Left renal pelvis (tissue), 4 donors: ENCODE results near the gene PPIF. TPM values are rescaled to one million over a fixed set of nuclear protein-coding genes. Genes with fewer than 3 reads are reported as not detected.

Source experiments
- DNase-seq, 4 donors: peaks; one replicate each; pipeline ENCODE4 v3.0.0-alpha.2; 2013; ENCODE audit warnings: low read depth in 4 of 4, low spot score in 3 of 4
- polyA plus RNA-seq, 4 donors: library from polyadenylated mRNA; unstranded; fragments of 120-200 nt; gene quantifications; one replicate each; pipeline ENCODE4 v1.2.1, GENCODE V29; 2013; ENCODE audit not compliant: insufficient read length in 4 of 4

PPIF gene
- polyA plus RNA-seq = 10 to 100 TPM; 27.4 to 71.7 (median 59.5) TPM

- peak; percentile 75 to 83 (median 81) for DNase-seq
Measured at GRCh38 chr10:79347226-79347893, at the start of gene PPIF. Gene PPIF (plus strand): TSS chr10:79347469. CDS start chr10:79347549, 80 bp downstream.

GRCh38 chr10:79298403-79299244 lies 48.6 kb upstream of the PPIF start:
- no peak for DNase-seq

- no peak for DNase-seq
Measured at GRCh38 chr10:79299397-79300241, 47.6 kb upstream of the PPIF start.

- no peak for DNase-seq
Measured at GRCh38 chr10:79300711-79301110, 46.6 kb upstream of the PPIF start.

GRCh38 chr10:79301754-79302530 lies 45.3 kb upstream of the PPIF start:
- no peak for DNase-seq

- DNase-seq = no peak
Measured at GRCh38 chr10:79303631-79304478, 43.4 kb upstream of the PPIF start.

- no peak for DNase-seq
Measured at GRCh38 chr10:79304479-79305087, 42.7 kb upstream of the PPIF start.

- no peak for DNase-seq
Measured at GRCh38 chr10:79305515-79305914, 41.8 kb upstream of the PPIF start.

- DNase-seq = no peak
Measured at GRCh38 chr10:79305988-79306387, 41.3 kb upstream of the PPIF start.

- DNase-seq = no peak
Measured at GRCh38 chr10:79306644-79307220, 40.5 kb upstream of the PPIF start.

- no peak for DNase-seq
Measured at GRCh38 chr10:79308016-79308415, 39.3 kb upstream of the PPIF start.

- DNase-seq = no peak
Measured at GRCh38 chr10:79308969-79309665, 38.2 kb upstream of the PPIF start.

- DNase-seq = no peak
Measured at GRCh38 chr10:79310200-79310865, 36.9 kb upstream of the PPIF start.

GRCh38 chr10:79310911-79311573 lies 36.2 kb upstream of the PPIF start:
- DNase-seq = no peak

- DNase-seq = no peak
Measured at GRCh38 chr10:79311581-79312407, 35.5 kb upstream of the PPIF start.

- no peak for DNase-seq
Measured at GRCh38 chr10:79312601-79313187, 34.6 kb upstream of the PPIF start.
